ENCODE data around the gene CDH13. TPM values are rescaled to one million over a fixed set of nuclear protein-coding genes. Genes with fewer than 3 reads are reported as not detected.

The CDH13 gene
- total RNA-seq, 2 donors from 2014 or later = 2.9 TPM; not detected in 1

DNA sequence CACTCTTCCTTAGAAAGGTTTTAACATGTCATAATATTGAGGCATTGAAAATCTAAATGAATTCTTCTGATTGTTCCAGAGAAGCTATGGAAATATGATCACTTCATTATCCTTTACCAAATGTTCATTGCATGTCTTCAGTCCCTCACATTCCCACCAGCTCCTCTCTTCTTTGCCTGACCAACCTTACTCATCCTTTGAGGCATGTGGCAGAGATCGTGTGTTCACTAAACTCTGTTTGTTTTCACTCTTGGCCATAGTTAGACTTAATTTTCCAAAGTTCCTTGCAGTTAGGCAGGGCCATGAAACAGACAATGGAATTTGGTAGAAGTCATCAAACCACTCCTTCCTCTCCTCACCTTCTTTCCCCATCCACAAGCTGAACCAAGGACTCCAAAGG is 914.5 kb downstream of the CDH13 start:
- Histone ChIP-seq H3K9me3 (no peaks in the 10 kb centered on the region), H3K27me3 (no peaks in the 10 kb centered on the region), H3K36me3 (replicated peaks in 1 of 2; ENCODE audit: insufficient read depth in 1 of 2, low read depth in 2 of 2) (no peaks in the 10 kb centered on the region), H3K4me3 (no peak overlapping the region), H3K4me1 (no peaks in the 10 kb centered on the region), H3K27ac (no peak overlapping the region)
- no peak for DNase-seq
- WGBS, 2 donors = 22 to 37% methylated on average over 1 of the region's 1 CpG
- no peak for ATAC-seq
- TF ChIP-seq, protein P1, sequence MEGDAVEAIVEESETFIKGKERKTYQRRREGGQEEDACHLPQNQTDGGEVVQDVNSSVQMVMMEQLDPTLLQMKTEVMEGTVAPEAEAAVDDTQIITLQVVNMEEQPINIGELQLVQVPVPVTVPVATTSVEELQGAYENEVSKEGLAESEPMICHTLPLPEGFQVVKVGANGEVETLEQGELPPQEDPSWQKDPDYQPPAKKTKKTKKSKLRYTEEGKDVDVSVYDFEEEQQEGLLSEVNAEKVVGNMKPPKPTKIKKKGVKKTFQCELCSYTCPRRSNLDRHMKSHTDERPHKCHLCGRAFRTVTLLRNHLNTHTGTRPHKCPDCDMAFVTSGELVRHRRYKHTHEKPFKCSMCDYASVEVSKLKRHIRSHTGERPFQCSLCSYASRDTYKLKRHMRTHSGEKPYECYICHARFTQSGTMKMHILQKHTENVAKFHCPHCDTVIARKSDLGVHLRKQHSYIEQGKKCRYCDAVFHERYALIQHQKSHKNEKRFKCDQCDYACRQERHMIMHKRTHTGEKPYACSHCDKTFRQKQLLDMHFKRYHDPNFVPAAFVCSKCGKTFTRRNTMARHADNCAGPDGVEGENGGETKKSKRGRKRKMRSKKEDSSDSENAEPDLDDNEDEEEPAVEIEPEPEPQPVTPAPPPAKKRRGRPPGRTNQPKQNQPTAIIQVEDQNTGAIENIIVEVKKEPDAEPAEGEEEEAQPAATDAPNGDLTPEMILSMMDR (IDR thresholded peaks at IDR 0.05) = no peak
- no peak for TF ChIP-seq POLR2A (IDR thresholded peaks at IDR 0.05)
- intact Hi-C loops (cut with DNase I) = no loop called here

DNA sequence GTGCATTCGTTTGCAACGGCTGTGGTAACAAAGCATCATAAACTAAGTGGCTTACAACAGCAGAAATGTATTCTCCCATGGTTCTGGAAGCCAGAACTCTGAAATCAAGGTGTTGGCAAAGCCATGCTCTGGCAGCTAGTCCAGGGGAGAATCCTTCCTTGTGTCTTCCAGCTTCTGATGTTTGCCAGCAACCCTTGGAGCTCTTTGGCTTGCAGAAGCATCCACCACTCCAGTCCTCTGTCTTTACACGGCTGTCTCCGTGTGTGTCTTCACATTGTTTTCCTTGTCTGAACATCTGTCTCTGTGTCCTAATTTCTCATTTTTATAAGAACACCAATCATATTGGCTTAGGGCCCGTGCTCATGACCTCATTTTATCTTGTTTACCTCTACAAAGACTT is 915.7 kb downstream of the CDH13 start:
- no peak for TF ChIP-seq POLR2A (IDR thresholded peaks at IDR 0.05)
- TF ChIP-seq, protein P1 (IDR thresholded peaks at IDR 0.05) = no peak
- intact Hi-C loops (cut with DNase I) = no loop called here
- Histone ChIP-seq H3K4me1 (no peaks in the 10 kb centered on the region), H3K27ac (no peak overlapping the region), H3K4me3 (no peak overlapping the region), H3K36me3 (replicated peaks in 1 of 2; ENCODE audit: insufficient read depth in 1 of 2, low read depth in 2 of 2) (no peaks in the 10 kb centered on the region), H3K27me3 (no peaks in the 10 kb centered on the region), H3K9me3 (no peaks in the 10 kb centered on the region)
- DNase-seq (no peak), ATAC-seq (no peak)
- 48 to 63% methylated on average over 5 of the region's 5 CpGs for WGBS, 2 donors

DNA sequence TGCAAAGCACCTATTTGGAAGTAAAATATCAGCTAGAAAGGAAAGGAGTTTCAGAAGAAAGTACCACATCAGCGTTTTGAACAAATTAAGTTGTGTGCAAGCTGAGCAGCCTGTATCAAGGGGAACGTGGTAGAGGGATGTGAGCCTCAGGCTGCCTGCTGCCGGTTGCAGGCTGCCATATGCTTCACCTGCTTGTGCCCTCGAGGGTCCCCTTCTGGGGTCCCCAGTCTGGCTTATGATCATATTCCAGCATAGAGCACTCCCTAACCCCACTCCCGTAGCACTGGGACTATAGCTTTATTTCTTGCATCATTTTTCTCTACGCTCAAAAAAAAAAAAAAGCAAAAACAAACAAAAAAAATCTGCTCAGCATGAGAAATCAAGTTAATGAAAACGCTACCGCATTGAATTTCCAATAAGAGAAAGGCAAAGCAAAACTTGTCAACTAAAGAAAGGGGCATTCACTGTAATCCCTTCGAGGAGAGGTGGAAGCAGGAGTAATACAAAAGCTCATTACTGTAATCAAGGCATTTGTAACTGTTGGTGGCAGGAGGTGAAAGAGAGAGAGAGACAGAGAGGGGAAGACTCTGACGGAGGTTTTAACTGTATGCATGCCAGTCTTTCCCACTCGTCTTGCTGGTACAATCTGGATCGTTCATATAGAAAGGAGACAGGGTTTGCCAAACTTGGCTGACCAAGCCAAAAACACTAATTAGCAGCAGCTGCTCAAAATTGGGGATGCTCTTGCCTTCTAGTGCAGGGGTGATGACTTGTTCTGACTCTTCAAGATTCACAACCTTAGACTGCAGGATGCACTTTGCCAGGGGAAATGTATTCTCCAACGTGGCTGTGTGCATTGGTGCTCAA is 922.8 kb downstream of the CDH13 start:
- Histone ChIP-seq H3K27me3 (no peaks in the 10 kb centered on the region), H3K4me1 (no peaks in the 10 kb centered on the region), H3K36me3 (replicated peaks in 1 of 2; ENCODE audit: insufficient read depth in 1 of 2, low read depth in 2 of 2) (no peaks in the 10 kb centered on the region), H3K9me3 (no peaks in the 10 kb centered on the region), H3K27ac (no peak overlapping the region), H3K4me3 (no peak overlapping the region)
- DNase-seq (no peak), ATAC-seq (no peak)
- 25 to 29% methylated on average over 12 to 13 of the region's 13 CpGs for WGBS, 2 donors
- intact Hi-C loops (cut with DNase I) = no loop called here
- no peak for TF ChIP-seq POLR2A (IDR thresholded peaks at IDR 0.05)
- TF ChIP-seq, protein P1 (IDR thresholded peaks at IDR 0.05) = no peak

DNA sequence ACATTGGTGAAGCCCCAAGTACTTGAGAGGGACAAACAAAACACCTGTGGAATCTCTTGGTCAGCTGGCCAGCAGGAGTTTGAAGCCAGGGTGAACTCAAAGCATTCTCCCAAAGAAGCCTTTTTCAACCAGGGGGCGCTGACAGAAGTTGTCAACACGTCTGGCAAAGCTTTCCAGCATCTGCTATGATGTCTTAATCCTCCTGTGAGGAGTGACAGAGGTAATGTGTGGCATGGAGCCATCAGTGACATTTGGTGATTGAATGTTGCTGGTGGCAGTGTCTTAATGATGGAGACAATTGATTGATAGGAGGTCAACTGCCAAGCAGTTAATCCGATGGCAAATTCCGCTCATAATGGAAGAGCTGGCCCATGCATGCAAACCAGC is 923.4 kb downstream of the CDH13 start:
- Histone ChIP-seq H3K4me3 (no peak overlapping the region), H3K27me3 (no peaks in the 10 kb centered on the region), H3K36me3 (replicated peaks in 1 of 2; ENCODE audit: insufficient read depth in 1 of 2, low read depth in 2 of 2) (no peaks in the 10 kb centered on the region), H3K9me3 (no peaks in the 10 kb centered on the region), H3K27ac (no peak overlapping the region), H3K4me1 (no peaks in the 10 kb centered on the region)
- DNase-seq (no peak), ATAC-seq (no peak)
- TF ChIP-seq POLR2A (IDR thresholded peaks at IDR 0.05) = no peak
- TF ChIP-seq, protein P1 (IDR thresholded peaks at IDR 0.05) = no peak
- intact Hi-C loops (cut with DNase I) = no loop called here
- 34 to 46% methylated on average over 4 of the region's 4 CpGs for WGBS, 2 donors

- H3K27ac ChIP-seq = no peak overlapping the region
- WGBS, 2 donors = 50 to 56% methylated on average over 3 of the region's 3 CpGs
- DNase-seq (no peak), ATAC-seq (no peak)
- TF ChIP-seq, protein P1 (IDR thresholded peaks at IDR 0.05) = no peak
- no peak for TF ChIP-seq POLR2A (IDR thresholded peaks at IDR 0.05)
- no peaks in the 10 kb centered on the region for H3K36me3 ChIP-seq (replicated peaks in 1 of 2; ENCODE audit: insufficient read depth in 1 of 2, low read depth in 2 of 2)
- no peak overlapping the region for H3K4me3 ChIP-seq
- intact Hi-C loops (cut with DNase I) = no loop called here
- H3K4me1 ChIP-seq = no peaks in the 10 kb centered on the region
- H3K9me3 ChIP-seq = no peaks in the 10 kb centered on the region
- no peaks in the 10 kb centered on the region for H3K27me3 ChIP-seq
These were observed 925.5 kb downstream of the CDH13 start for GRCh38 chr16:83552228-83552627.

Data from body of pancreas (tissue), 4 donors.